ENCODE results near the gene MAK. TPM values are rescaled to one million over a fixed set of nuclear protein-coding genes. Genes with fewer than 3 reads are reported as not detected.
"Not testable (repeated sequence)": the region's sequence is repeated elsewhere in the genome, so short reads cannot be mapped to it uniquely, and the experiment has no call there.

Gene MAK
- total RNA-seq, 2 donors from 2014 or later, result 0.09 to 1.8 TPM

- intact Hi-C loops (cut with DNase I), result loop anchor here (10.0 kb wide), 1 partner anchor 229 kb away; no protein-coding TSS in a partner anchor
These were observed 94.8 kb downstream of the MAK start for GRCh38 chr6:10743515-10743914.

GRCh38 chr6:10742251-10742650, 96.1 kb downstream of the MAK start:
- Histone ChIP-seq H3K36me3 (no peaks in the 10 kb centered on the region), H3K27me3 (replicated peaks; ENCODE audit: insufficient read depth) (no peaks in the 10 kb centered on the region), H3K4me3 (no peak overlapping the region), H3K27ac (no peak overlapping the region), H3K9me3 (no peaks in the 10 kb centered on the region), H3K4me1 (replicated peaks) (no peaks in the 10 kb centered on the region)
- no peak for DNase-seq (ENCODE audit: low spot score)
- no peak for TF ChIP-seq POLR2A (IDR thresholded peaks at IDR 0.05)
- no peak for TF ChIP-seq CTCF (IDR thresholded peaks at IDR 0.05)
- no peak for TF ChIP-seq POLR2AphosphoS5 (IDR thresholded peaks at IDR 0.05)
- 88% methylated on average over 12 of the region's 12 CpGs for WGBS
- intact Hi-C loops (cut with DNase I), result loop anchor here (10.0 kb wide), 1 partner anchor 227 kb away; no protein-coding TSS in a partner anchor

More at GRCh38 chr6:10743515-10743914, 94.8 kb downstream of the MAK start:
- WGBS, result 82% methylated on average over 6 of the region's 6 CpGs
- H3K9me3 ChIP-seq, result no peaks in the 10 kb centered on the region
- no peak overlapping the region for H3K27ac ChIP-seq
- no peak for DNase-seq (ENCODE audit: low spot score)
- TF ChIP-seq POLR2A (IDR thresholded peaks at IDR 0.05) (no peak), CTCF (IDR thresholded peaks at IDR 0.05) (no peak), POLR2AphosphoS5 (IDR thresholded peaks at IDR 0.05) (no peak)
- H3K27me3 ChIP-seq (replicated peaks; ENCODE audit: insufficient read depth), result no peaks in the 10 kb centered on the region
- no peaks in the 10 kb centered on the region for H3K4me1 ChIP-seq (replicated peaks)
- no peaks in the 10 kb centered on the region for H3K36me3 ChIP-seq
- no peak overlapping the region for H3K4me3 ChIP-seq

GRCh38 chr6:10741643-10742042, 96.7 kb downstream of the MAK start:
- intact Hi-C loops (cut with DNase I), result loop anchor here (10.0 kb wide), 1 partner anchor 227 kb away; no protein-coding TSS in a partner anchor
- WGBS, result 92% methylated on average over 4 of the region's 4 CpGs
- H3K27ac ChIP-seq, result not testable (repeated sequence)

GRCh38 chr6:10740061-10740460, 98.3 kb downstream of the MAK start:
- TF ChIP-seq POLR2AphosphoS5 (IDR thresholded peaks at IDR 0.05) (no peak), POLR2A (IDR thresholded peaks at IDR 0.05) (no peak), CTCF (IDR thresholded peaks at IDR 0.05) (no peak)
- intact Hi-C loops (cut with DNase I), result loop anchor here (10.0 kb wide), 1 partner anchor 225 kb away; no protein-coding TSS in a partner anchor
- Histone ChIP-seq H3K9me3 (no peaks in the 10 kb centered on the region), H3K36me3 (no peaks in the 10 kb centered on the region), H3K4me1 (replicated peaks) (no peaks in the 10 kb centered on the region), H3K27ac (no peak overlapping the region), H3K27me3 (replicated peaks; ENCODE audit: insufficient read depth) (no peaks in the 10 kb centered on the region), H3K4me3 (no peak overlapping the region)
- DNase-seq (ENCODE audit: low spot score), result no peak

More at GRCh38 chr6:10741643-10742042, 96.7 kb downstream of the MAK start:
- H3K9me3 ChIP-seq; DNase-seq (ENCODE audit: low spot score); H3K36me3 ChIP-seq; H3K27me3 ChIP-seq (replicated peaks; ENCODE audit: insufficient read depth); H3K4me3 ChIP-seq; H3K4me1 ChIP-seq (replicated peaks): not testable (repeated sequence)

GRCh38 chr6:10736731-10737130, 101.6 kb downstream of the MAK start:
- no peaks in the 10 kb centered on the region for H3K27me3 ChIP-seq (replicated peaks; ENCODE audit: insufficient read depth)
- no peaks in the 10 kb centered on the region for H3K36me3 ChIP-seq
- no peak for DNase-seq (ENCODE audit: low spot score)
- no peaks in the 10 kb centered on the region for H3K9me3 ChIP-seq
- TF ChIP-seq POLR2A (IDR thresholded peaks at IDR 0.05) (no peak), POLR2AphosphoS5 (IDR thresholded peaks at IDR 0.05) (no peak), CTCF (IDR thresholded peaks at IDR 0.05) (no peak)
- no peak overlapping the region for H3K4me3 ChIP-seq
- WGBS, result 80% methylated on average over 2 of the region's 2 CpGs
- intact Hi-C loops (cut with DNase I), result no loop called here
- no peak overlapping the region for H3K27ac ChIP-seq
- H3K4me1 ChIP-seq (replicated peaks), result no peaks in the 10 kb centered on the region
